ENCODE measurements around the gene QPRT. TPM values are rescaled to one million over a fixed set of nuclear protein-coding genes. Genes with fewer than 3 reads are reported as not detected.
A peak's percentile ranks its signal among the peaks of the same experiment; 100 is the strongest.

The QPRT gene
- total and polyA plus RNA-seq, 2 of the 13 experiments (the other 11 are each of a cell fraction or from before 2014, with no cell fraction given) = 130 to 218 TPM

- TF ChIP-seq AHDC1 (CRISPR knock-in tag; IDR thresholded peaks at IDR 0.05; ENCODE audit: borderline replicate concordance) = no peak
- peak; percentile 81 for TF ChIP-seq CTCF (CRISPR knock-in tag; IDR thresholded peaks at IDR 0.05)
- TF ChIP-seq ZNF331 (CRISPR knock-in tag; IDR thresholded peaks at IDR 0.05) = peak; percentile 11; the same call in 1 of the 2 replicates
- TF ChIP-seq HDAC2 (CRISPR knock-in tag; IDR thresholded peaks at IDR 0.05) = no peak
- TF ChIP-seq ZEB1 (IDR thresholded peaks at IDR 0.05; ENCODE audit: insufficient replicate concordance, low read depth) = no peak
- TF ChIP-seq MYC (CRISPR knock-in tag; IDR thresholded peaks at IDR 0.05; ENCODE audit: borderline replicate concordance) = peak; percentile 26; the same call in 1 of the 2 replicates
- no peak for TF ChIP-seq CSRNP2 (CRISPR knock-in tag; conservative IDR thresholded peaks at IDR 0.05; ENCODE audit: low read depth)
- TF ChIP-seq ZSCAN30 (CRISPR knock-in tag; IDR thresholded peaks at IDR 0.05) = no peak
- no peak for TF ChIP-seq RFX5 (IDR thresholded peaks at IDR 0.05; ENCODE audit: low read depth, low read length)
- TF ChIP-seq ZNF207 (IDR thresholded peaks at IDR 0.05; ENCODE audit: borderline replicate concordance) = no peak
- no peak for TF ChIP-seq NRL (CRISPR knock-in tag; IDR thresholded peaks at IDR 0.05; ENCODE audit: borderline replicate concordance)
- TF ChIP-seq GABPB1 (CRISPR knock-in tag; IDR thresholded peaks at IDR 0.05) = no peak
- TF ChIP-seq U2AF2 (IDR thresholded peaks at IDR 0.05; ENCODE audit: low read depth, low read length) = no peak
- TF ChIP-seq HMGA1 (CRISPR knock-in tag; conservative IDR thresholded peaks at IDR 0.05) = no peak
- TF ChIP-seq EED (CRISPR knock-in tag; IDR thresholded peaks at IDR 0.05) = no peak
- TF ChIP-seq ZNF616 (CRISPR knock-in tag; IDR thresholded peaks at IDR 0.05; ENCODE audit: low read depth) = no peak
- peak; percentile 18; the same call in 1 of the 2 replicates for TF ChIP-seq SMAD3 (CRISPR knock-in tag; IDR thresholded peaks at IDR 0.05)
- no peak for TF ChIP-seq RARG (CRISPR knock-in tag; IDR thresholded peaks at IDR 0.05; ENCODE audit: low read depth)
- TF ChIP-seq NKX3-1 (CRISPR knock-in tag; IDR thresholded peaks at IDR 0.05) = no peak
- no peak for TF ChIP-seq ZNF589 (CRISPR knock-in tag; conservative IDR thresholded peaks at IDR 0.05)
- TF ChIP-seq XBP1 (CRISPR knock-in tag; IDR thresholded peaks at IDR 0.05) = no peak
These were observed 31.5 kb downstream of the QPRT start (continued) for GRCh38 chr16:29710227-29711219.
